ENCODE data around the gene GRK5. TPM values are rescaled to one million over a fixed set of nuclear protein-coding genes. Genes with fewer than 3 reads are reported as not detected.

GRK5 gene
- total RNA-seq, 2 donors from 2014 or later, result 9.1 to 11.9 TPM

GRCh38 chr10:119478111-119478802 is 270.9 kb downstream of the GRK5 start:
- H3K36me3 ChIP-seq (ENCODE audit: control insufficient read depth, insufficient read depth, low read length), result no peaks in the 10 kb centered on the region
- H3K4me1 ChIP-seq (ENCODE audit: control insufficient read depth, insufficient read depth, low read length), result no peaks in the 10 kb centered on the region
- DNase-seq, result no peak
- TF ChIP-seq, protein P1, sequence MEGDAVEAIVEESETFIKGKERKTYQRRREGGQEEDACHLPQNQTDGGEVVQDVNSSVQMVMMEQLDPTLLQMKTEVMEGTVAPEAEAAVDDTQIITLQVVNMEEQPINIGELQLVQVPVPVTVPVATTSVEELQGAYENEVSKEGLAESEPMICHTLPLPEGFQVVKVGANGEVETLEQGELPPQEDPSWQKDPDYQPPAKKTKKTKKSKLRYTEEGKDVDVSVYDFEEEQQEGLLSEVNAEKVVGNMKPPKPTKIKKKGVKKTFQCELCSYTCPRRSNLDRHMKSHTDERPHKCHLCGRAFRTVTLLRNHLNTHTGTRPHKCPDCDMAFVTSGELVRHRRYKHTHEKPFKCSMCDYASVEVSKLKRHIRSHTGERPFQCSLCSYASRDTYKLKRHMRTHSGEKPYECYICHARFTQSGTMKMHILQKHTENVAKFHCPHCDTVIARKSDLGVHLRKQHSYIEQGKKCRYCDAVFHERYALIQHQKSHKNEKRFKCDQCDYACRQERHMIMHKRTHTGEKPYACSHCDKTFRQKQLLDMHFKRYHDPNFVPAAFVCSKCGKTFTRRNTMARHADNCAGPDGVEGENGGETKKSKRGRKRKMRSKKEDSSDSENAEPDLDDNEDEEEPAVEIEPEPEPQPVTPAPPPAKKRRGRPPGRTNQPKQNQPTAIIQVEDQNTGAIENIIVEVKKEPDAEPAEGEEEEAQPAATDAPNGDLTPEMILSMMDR (conservative IDR thresholded peaks at IDR 0.05), result no peak
- H3K27me3 ChIP-seq (ENCODE audit: control insufficient read depth, insufficient read depth, low read length, poor library complexity, severe bottlenecking), result peaks cover 89% of the 10 kb centered on the region
- no peak overlapping the region for H3K27ac ChIP-seq (ENCODE audit: low read depth, low read length)
- peaks cover 10% of the 10 kb centered on the region for H3K4me1 Mint-ChIP-seq
- H3K27me3 Mint-ChIP-seq (ENCODE audit: insufficient read depth), result peaks cover 97% of the 10 kb centered on the region
- H3K4me3 Mint-ChIP-seq, result no peak overlapping the region
- H3K9ac ChIP-seq (ENCODE audit: extremely low read depth, low read length, poor library complexity, severe bottlenecking), result no peak overlapping the region
- H3K9me3 Mint-ChIP-seq, result peaks cover 6% of the 10 kb centered on the region
- no peak overlapping the region for H3K4me3 ChIP-seq (ENCODE audit: low read length)
- H3K9me3 ChIP-seq (ENCODE audit: control insufficient read depth, low read length), result no peaks in the 10 kb centered on the region
- WGBS, 2 experiments (ENCODE audit: insufficient coverage in 1 of 2, insufficient read length in 1 of 2), result 46 to 49% methylated on average over 5 to 8 of the region's 8 CpGs
- H3K27ac Mint-ChIP-seq, result no peak overlapping the region
- no peaks in the 10 kb centered on the region for H3K36me3 Mint-ChIP-seq (ENCODE audit: low read depth)

- peaks cover 2% of the 10 kb centered on the region for H3K9me3 Mint-ChIP-seq
- WGBS, 2 experiments (ENCODE audit: insufficient coverage in 1 of 2, insufficient read length in 1 of 2), result 11 to 42% methylated on average over 5 to 6 of the region's 6 CpGs
- H3K36me3 ChIP-seq (ENCODE audit: control insufficient read depth, insufficient read depth, low read length), result no peaks in the 10 kb centered on the region
Observed at GRCh38 chr10:119478811-119479341, 271.5 kb downstream of the GRK5 start.

GRCh38 chr10:119479532-119479931 is 272.2 kb downstream of the GRK5 start:
- TF ChIP-seq, protein P1 (conservative IDR thresholded peaks at IDR 0.05), result no peak
- DNase-seq, result peak; percentile 83
- Mint-ChIP-seq H3K36me3 (ENCODE audit: low read depth) (no peaks in the 10 kb centered on the region), H3K27me3 (ENCODE audit: insufficient read depth) (peaks cover 96% of the 10 kb centered on the region), H3K27ac (no peak overlapping the region), H3K4me1 (peaks cover 10% of the 10 kb centered on the region), H3K4me3 (no peak overlapping the region), H3K9me3 (no peaks in the 10 kb centered on the region)
- Histone ChIP-seq H3K4me3 (ENCODE audit: low read length) (no peak overlapping the region), H3K27ac (ENCODE audit: low read depth, low read length) (no peak overlapping the region), H3K4me1 (ENCODE audit: control insufficient read depth, insufficient read depth, low read length) (no peaks in the 10 kb centered on the region), H3K9ac (ENCODE audit: extremely low read depth, low read length, poor library complexity, severe bottlenecking) (no peak overlapping the region), H3K27me3 (ENCODE audit: control insufficient read depth, insufficient read depth, low read length, poor library complexity, severe bottlenecking) (peaks cover 85% of the 10 kb centered on the region), H3K36me3 (ENCODE audit: control insufficient read depth, insufficient read depth, low read length) (no peaks in the 10 kb centered on the region), H3K9me3 (ENCODE audit: control insufficient read depth, low read length) (no peaks in the 10 kb centered on the region)
- 13 to 15% methylated on average over 6 to 8 of the region's 8 CpGs for WGBS, 2 experiments (ENCODE audit: insufficient coverage in 1 of 2, insufficient read length in 1 of 2)

More at GRCh38 chr10:119478811-119479341, 271.5 kb downstream of the GRK5 start:
- H3K27me3 ChIP-seq (ENCODE audit: control insufficient read depth, insufficient read depth, low read length, poor library complexity, severe bottlenecking), result peaks cover 91% of the 10 kb centered on the region
- H3K9ac ChIP-seq (ENCODE audit: extremely low read depth, low read length, poor library complexity, severe bottlenecking), result no peak overlapping the region
- DNase-seq, result no peak
- no peaks in the 10 kb centered on the region for H3K9me3 ChIP-seq (ENCODE audit: control insufficient read depth, low read length)
- no peak overlapping the region for H3K27ac Mint-ChIP-seq
- peaks cover 96% of the 10 kb centered on the region for H3K27me3 Mint-ChIP-seq (ENCODE audit: insufficient read depth)
- no peaks in the 10 kb centered on the region for H3K36me3 Mint-ChIP-seq (ENCODE audit: low read depth)
- H3K4me3 ChIP-seq (ENCODE audit: low read length), result no peak overlapping the region
- H3K4me1 ChIP-seq (ENCODE audit: control insufficient read depth, insufficient read depth, low read length), result no peaks in the 10 kb centered on the region
- no peak overlapping the region for H3K4me3 Mint-ChIP-seq
- TF ChIP-seq, protein P1 (conservative IDR thresholded peaks at IDR 0.05), result no peak
- peaks cover 10% of the 10 kb centered on the region for H3K4me1 Mint-ChIP-seq
- no peak overlapping the region for H3K27ac ChIP-seq (ENCODE audit: low read depth, low read length)

Measured in endodermal cell (in vitro differentiated cells).